Trophoblast cell (in vitro differentiated cells and primary cell): Measurements from ENCODE around the gene ZNF784.

Experiments
- DNase-seq, 2 donors: peaks; one replicate each; pipeline ENCODE4 v3.0.0-alpha.2; 2016
- H2AFZ ChIP-seq: 2 replicates; pipeline ENCODE4 v1.6.1; 2013; ENCODE audit warnings: low read length, moderate library complexity, mild to moderate bottlenecking; ENCODE audit not compliant: insufficient read depth, poor library complexity
- H2AK5ac ChIP-seq: 2 replicates; pipeline ENCODE4 v1.6.1; 2013; ENCODE audit warnings: mild to moderate bottlenecking, low read length
- H2BK120ac ChIP-seq: 2 replicates; pipeline ENCODE4 v1.6.1; 2013; ENCODE audit warnings: low read length, mild to moderate bottlenecking, moderate library complexity; ENCODE audit not compliant: insufficient read depth, poor library complexity
- H2BK12ac ChIP-seq: 2 replicates; pipeline ENCODE4 v1.6.1; 2013; ENCODE audit warnings: mild to moderate bottlenecking, low read length, moderate library complexity
- H2BK5ac ChIP-seq: 2 replicates; pipeline ENCODE4 v1.6.1; 2013; ENCODE audit warnings: low read length, low read depth, moderate library complexity, mild to moderate bottlenecking; ENCODE audit not compliant: poor library complexity
- H3K14ac ChIP-seq: 2 replicates; pipeline ENCODE4 v1.6.1; 2013; ENCODE audit warnings: mild to moderate bottlenecking, low read length
- H3K18ac ChIP-seq: 2 replicates; pipeline ENCODE4 v1.6.1; 2013; ENCODE audit warnings: mild to moderate bottlenecking, low read length
- H3K23ac ChIP-seq: 2 replicates; pipeline ENCODE4 v1.6.1; 2013; ENCODE audit warnings: low read length
- H3K27ac ChIP-seq: 2 replicates; pipeline ENCODE4 v1.5.1; 2013; ENCODE audit warnings: low read depth, mild to moderate bottlenecking, inconsistent platforms, low read length, moderate library complexity
- H3K27me3 ChIP-seq: 2 replicates; pipeline ENCODE4 v1.6.1; 2013; ENCODE audit warnings: inconsistent platforms, mild to moderate bottlenecking, low read length, moderate library complexity; ENCODE audit not compliant: insufficient read depth
- H3K36me3 ChIP-seq, 2 experiments: 1 replicate in 1 of 2; 2 replicates in 1 of 2; pipeline ENCODE4 v1.6.1; 2013; ENCODE audit warnings: low read length in 2 of 2, mild to moderate bottlenecking in 2 of 2, moderate library complexity in 1 of 2; ENCODE audit not compliant: insufficient read depth in 2 of 2, control insufficient read depth in 1 of 2
- H3K4ac ChIP-seq: 2 replicates; pipeline ENCODE4 v1.6.1; 2013; ENCODE audit warnings: low read depth, mild to moderate bottlenecking, low read length, moderate library complexity
- H3K4me1 ChIP-seq, 2 experiments: 1 replicate in 1 of 2; 2 replicates in 1 of 2; pipeline ENCODE4 v1.6.1; 2013; ENCODE audit warnings: low read length in 2 of 2, mild to moderate bottlenecking in 2 of 2, moderate library complexity in 1 of 2; ENCODE audit not compliant: insufficient read depth in 2 of 2, control insufficient read depth in 1 of 2
- H3K4me2 ChIP-seq: 2 replicates; pipeline ENCODE4 v1.6.1; 2013; ENCODE audit warnings: inconsistent platforms, mild to moderate bottlenecking, low read length, moderate library complexity
- H3K4me3 ChIP-seq: 2 replicates; pipeline ENCODE4 v1.5.1; 2013; ENCODE audit warnings: mild to moderate bottlenecking, low read depth, low read length, inconsistent platforms
- H3K79me1 ChIP-seq: one replicate; pipeline ENCODE4 v1.6.1; 2013; ENCODE audit warnings: low read length
- H3K79me2 ChIP-seq: 2 replicates; pipeline ENCODE4 v1.6.1; 2013; ENCODE audit warnings: low read length, mild to moderate bottlenecking; ENCODE audit not compliant: control insufficient read depth, insufficient read depth, poor library complexity
- H3K9ac ChIP-seq: 2 replicates; pipeline ENCODE4 v1.6.1; 2013; ENCODE audit warnings: mild to moderate bottlenecking, low read length
- H3K9me3 ChIP-seq: 2 replicates; pipeline ENCODE4 v1.6.1; 2013; ENCODE audit warnings: low read depth, mild to moderate bottlenecking, control low read depth, inconsistent platforms, low read length; ENCODE audit not compliant: insufficient read depth
- H4K12ac ChIP-seq: 2 replicates; pipeline ENCODE4 v1.6.1; 2013; ENCODE audit warnings: low read depth, mild to moderate bottlenecking, low read length, moderate library complexity
- H4K8ac ChIP-seq: 2 replicates; pipeline ENCODE4 v1.6.1; 2013; ENCODE audit warnings: low read depth, mild to moderate bottlenecking, low read length, moderate library complexity
- H4K91ac ChIP-seq: one replicate; pipeline ENCODE4 v1.6.1; 2013; ENCODE audit warnings: low read depth, mild to moderate bottlenecking, low read length, moderate library complexity
- WGBS: extraction: QIAGEN DNeasy Blood & Tissue Kit; methylation state at CpG from one replicate; pipeline ENCODE4 v1.1.7; 2013; ENCODE audit warnings: missing lambda C conversion rate; ENCODE audit not compliant: insufficient read length, insufficient coverage; ENCODE audit errors: extremely low coverage; 5-methylcytosine and 5-hydroxymethylcytosine counted together

ZNF784 gene

GRCh38 chr19:55616395-55616875 lies 7.9 kb downstream of the ZNF784 start:
- no peak overlapping the region for H3K4me3 ChIP-seq
- WGBS: no CpG with 5 or more reads among the region's 38 CpGs
- peaks cover 39 to 49% of the 10 kb centered on the region in 2 experiments for H3K36me3 ChIP-seq
- no peak overlapping the region for H3K4ac ChIP-seq
- no peaks in the 10 kb centered on the region for H3K79me2 ChIP-seq
- no peak overlapping the region for H2AK5ac ChIP-seq
- DNase-seq: no peak
- peaks cover 10% of the 10 kb centered on the region for H3K9me3 ChIP-seq
- H2BK12ac ChIP-seq: no peak overlapping the region
- H4K91ac ChIP-seq: no peak overlapping the region
- H3K4me2 ChIP-seq: no peak overlapping the region
- H3K27me3 ChIP-seq: no peaks in the 10 kb centered on the region
- no peak overlapping the region for H2BK120ac ChIP-seq
- no peaks in the 10 kb centered on the region for H3K79me1 ChIP-seq
- H3K27ac ChIP-seq: no peak overlapping the region
- no peak overlapping the region for H3K9ac ChIP-seq
- H2BK5ac ChIP-seq: no peak overlapping the region
- H3K14ac ChIP-seq: no peak overlapping the region
- no peak overlapping the region for H2AFZ ChIP-seq
- H4K8ac ChIP-seq: no peak overlapping the region
- no peak overlapping the region for H3K23ac ChIP-seq
- no peaks in the 10 kb centered on the region for H3K4me1 ChIP-seq
- H4K12ac ChIP-seq: no peak overlapping the region
- no peak overlapping the region for H3K18ac ChIP-seq

DNA sequence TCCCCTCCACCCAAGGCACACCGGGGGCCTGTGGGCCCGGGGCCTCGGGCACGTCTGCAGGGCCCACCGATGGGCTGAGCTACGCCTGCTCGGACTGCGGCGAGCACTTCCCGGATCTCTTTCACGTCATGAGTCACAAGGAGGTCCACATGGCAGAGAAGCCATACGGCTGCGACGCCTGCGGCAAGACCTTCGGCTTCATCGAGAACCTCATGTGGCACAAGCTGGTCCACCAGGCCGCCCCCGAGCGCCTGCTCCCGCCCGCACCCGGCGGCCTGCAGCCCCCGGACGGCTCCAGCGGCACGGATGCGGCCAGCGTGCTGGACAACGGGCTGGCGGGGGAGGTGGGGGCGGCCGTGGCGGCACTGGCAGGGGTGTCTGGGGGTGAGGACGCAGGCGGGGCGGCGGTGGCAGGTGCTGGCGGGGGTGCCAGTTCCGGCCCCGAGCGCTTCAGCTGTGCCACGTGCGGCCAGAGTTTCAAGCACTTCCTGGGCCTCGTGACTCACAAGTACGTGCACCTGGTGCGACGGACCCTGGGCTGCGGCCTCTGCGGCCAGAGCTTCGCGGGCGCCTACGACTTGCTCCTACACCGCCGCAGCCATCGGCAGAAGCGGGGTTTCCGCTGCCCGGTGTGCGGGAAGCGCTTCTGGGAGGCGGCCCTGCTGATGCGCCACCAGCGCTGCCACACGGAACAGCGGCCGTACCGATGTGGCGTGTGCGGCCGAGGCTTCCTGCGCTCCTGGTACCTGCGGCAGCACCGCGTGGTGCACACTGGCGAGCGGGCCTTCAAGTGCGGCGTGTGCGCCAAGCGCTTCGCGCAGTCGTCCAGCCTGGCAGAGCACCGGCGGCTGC lies 8.6 kb downstream of the ZNF784 start:
- no peaks in the 10 kb centered on the region for H3K79me2 ChIP-seq
- H4K12ac ChIP-seq: no peak overlapping the region
- no peak overlapping the region for H3K4ac ChIP-seq
- no peak overlapping the region for H3K14ac ChIP-seq
- no peaks in the 10 kb centered on the region for H3K4me1 ChIP-seq
- DNase-seq: no peak
- no peaks in the 10 kb centered on the region for H3K79me1 ChIP-seq
- no peak overlapping the region for H3K27ac ChIP-seq
- no peak overlapping the region for H2BK120ac ChIP-seq
- H3K23ac ChIP-seq: no peak overlapping the region
- no peak overlapping the region for H2AFZ ChIP-seq
- H2BK5ac ChIP-seq: no peak overlapping the region
- no peak overlapping the region for H2BK12ac ChIP-seq
- no peak overlapping the region for H3K9ac ChIP-seq
- no peak overlapping the region for H3K18ac ChIP-seq
- no peak overlapping the region for H3K4me2 ChIP-seq
- H3K9me3 ChIP-seq: peaks cover 7% of the 10 kb centered on the region
- no CpG with 5 or more reads among the region's 88 CpGs for WGBS
- no peak overlapping the region for H4K91ac ChIP-seq
- H3K27me3 ChIP-seq: no peaks in the 10 kb centered on the region
- H2AK5ac ChIP-seq: no peak overlapping the region
- H3K4me3 ChIP-seq: no peak overlapping the region
- no peak overlapping the region for H4K8ac ChIP-seq
- peaks cover 39 to 45% of the 10 kb centered on the region in 2 experiments for H3K36me3 ChIP-seq

GRCh38 chr19:55614711-55615542 lies 9.4 kb downstream of the ZNF784 start:
- Histone ChIP-seq H4K91ac (no peak overlapping the region), H2AFZ (no peak overlapping the region), H3K79me2 (no peaks in the 10 kb centered on the region), H2BK5ac (no peak overlapping the region), H3K18ac (no peak overlapping the region), H3K9ac (no peak overlapping the region), H2BK12ac (no peak overlapping the region), H3K79me1 (no peaks in the 10 kb centered on the region), H2BK120ac (no peak overlapping the region), H3K27me3 (no peaks in the 10 kb centered on the region), H3K14ac (no peak overlapping the region), H3K27ac (no peak overlapping the region), H3K4me2 (no peak overlapping the region), H3K36me3 (peaks cover 42 to 45% of the 10 kb centered on the region in 2 experiments), H3K4me1 (no peaks in the 10 kb centered on the region), H3K23ac (no peak overlapping the region), H4K12ac (no peak overlapping the region), H3K9me3 (peaks cover 7% of the 10 kb centered on the region), H3K4ac (no peak overlapping the region), H4K8ac (no peak overlapping the region), H3K4me3 (no peak overlapping the region), H2AK5ac (no peak overlapping the region)
- WGBS: no CpG with 5 or more reads among the region's 98 CpGs
- no peak for DNase-seq

GRCh38 chr19:55613930-55614710 lies 10.2 kb downstream of the ZNF784 start:
- H4K12ac ChIP-seq: no peak overlapping the region
- no peak overlapping the region for H4K91ac ChIP-seq
- H3K18ac ChIP-seq: no peak overlapping the region
- no peak overlapping the region for H3K14ac ChIP-seq
- H3K27ac ChIP-seq: no peak overlapping the region
- H3K36me3 ChIP-seq: peaks cover 45 to 51% of the 10 kb centered on the region in 2 experiments
- no peak overlapping the region for H2AFZ ChIP-seq
- WGBS: 100% methylated on average over 5 of the region's 75 CpGs
- peaks cover 7% of the 10 kb centered on the region for H3K9me3 ChIP-seq
- no peak overlapping the region for H4K8ac ChIP-seq
- no peak overlapping the region for H3K23ac ChIP-seq
- H3K27me3 ChIP-seq: no peaks in the 10 kb centered on the region
- H3K4me1 ChIP-seq: no peaks in the 10 kb centered on the region
- H2AK5ac ChIP-seq: no peak overlapping the region
- no peak for DNase-seq
- no peak overlapping the region for H2BK5ac ChIP-seq
- H3K79me2 ChIP-seq: no peaks in the 10 kb centered on the region
- H3K4ac ChIP-seq: no peak overlapping the region
- no peak overlapping the region for H3K9ac ChIP-seq
- H2BK120ac ChIP-seq: no peak overlapping the region
- no peak overlapping the region for H3K4me3 ChIP-seq
- no peak overlapping the region for H3K4me2 ChIP-seq
- H3K79me1 ChIP-seq: no peaks in the 10 kb centered on the region
- H2BK12ac ChIP-seq: no peak overlapping the region
